ENCODE results near the gene RPP25. TPM values are rescaled to one million over a fixed set of nuclear protein-coding genes. Genes with fewer than 3 reads are reported as not detected.

RPP25 gene
- total and polyA plus RNA-seq, 2 of the 13 experiments (the other 11 are each of a cell fraction or from before 2014, with no cell fraction given), result 0.05 to 0.11 TPM

DNA sequence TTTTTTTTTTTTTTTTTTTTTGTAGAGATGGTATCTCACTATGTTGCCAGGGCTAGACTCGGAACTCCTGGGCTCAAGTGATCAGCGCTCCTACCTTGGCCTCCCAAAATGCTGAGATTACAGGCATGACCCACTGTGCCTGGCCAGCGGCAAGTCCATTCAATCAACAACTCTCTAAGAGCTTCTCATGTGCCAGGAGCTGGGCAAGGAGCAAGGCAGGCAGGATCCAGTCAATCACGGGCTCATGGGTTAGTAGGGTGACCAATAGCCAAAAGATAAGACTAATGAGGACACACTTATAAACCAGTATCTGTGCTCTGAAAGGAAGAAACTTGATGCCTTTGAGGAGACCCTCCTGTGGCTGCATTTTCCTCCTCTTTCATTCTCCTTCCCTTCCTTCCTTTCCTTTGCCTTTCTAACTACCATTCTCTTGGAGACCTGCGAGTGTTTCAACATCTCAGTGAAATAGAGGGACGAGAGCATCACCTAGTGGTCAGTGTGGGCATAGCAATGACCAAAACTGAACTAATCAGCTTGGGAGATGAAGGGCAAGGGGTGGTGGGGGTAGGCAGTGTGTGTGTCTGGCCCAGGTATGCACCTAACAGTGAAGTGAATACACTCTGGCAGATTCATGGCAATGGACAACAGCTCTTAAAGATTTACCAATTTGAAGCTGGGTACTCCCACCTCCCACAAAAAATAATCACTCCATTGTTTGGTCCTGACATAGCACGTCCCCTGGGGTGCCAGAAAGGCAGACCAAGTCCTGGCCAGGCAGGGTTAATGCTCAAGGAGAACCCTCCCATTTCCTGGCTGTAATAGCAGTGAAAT, 6.3 kb downstream of the RPP25 start (continued):
- TF ChIP-seq PPARG (CRISPR knock-in tag; conservative IDR thresholded peaks at IDR 0.05), result 0 out of 2 replicates have a peak, but pooled peaks have one; percentile 32
- TF ChIP-seq, protein P1, sequence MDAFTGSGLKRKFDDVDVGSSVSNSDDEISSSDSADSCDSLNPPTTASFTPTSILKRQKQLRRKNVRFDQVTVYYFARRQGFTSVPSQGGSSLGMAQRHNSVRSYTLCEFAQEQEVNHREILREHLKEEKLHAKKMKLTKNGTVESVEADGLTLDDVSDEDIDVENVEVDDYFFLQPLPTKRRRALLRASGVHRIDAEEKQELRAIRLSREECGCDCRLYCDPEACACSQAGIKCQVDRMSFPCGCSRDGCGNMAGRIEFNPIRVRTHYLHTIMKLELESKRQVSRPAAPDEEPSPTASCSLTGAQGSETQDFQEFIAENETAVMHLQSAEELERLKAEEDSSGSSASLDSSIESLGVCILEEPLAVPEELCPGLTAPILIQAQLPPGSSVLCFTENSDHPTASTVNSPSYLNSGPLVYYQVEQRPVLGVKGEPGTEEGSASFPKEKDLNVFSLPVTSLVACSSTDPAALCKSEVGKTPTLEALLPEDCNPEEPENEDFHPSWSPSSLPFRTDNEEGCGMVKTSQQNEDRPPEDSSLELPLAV (CRISPR knock-in tag; conservative IDR thresholded peaks at IDR 0.05; ENCODE audit: low read depth), result no peak
- no peak for TF ChIP-seq CREM (IDR thresholded peaks at IDR 0.05)
- no peak for TF ChIP-seq CREM (CRISPR knock-in tag; IDR thresholded peaks at IDR 0.05)
- no peak for TF ChIP-seq MYC (CRISPR knock-in tag; IDR thresholded peaks at IDR 0.05; ENCODE audit: borderline replicate concordance)
- no peak for TF ChIP-seq ZNF597 (CRISPR knock-in tag; IDR thresholded peaks at IDR 0.05)
- no peak for TF ChIP-seq ZNF232 (CRISPR knock-in tag; IDR thresholded peaks at IDR 0.05; ENCODE audit: borderline replicate concordance)
- TF ChIP-seq, protein P2, sequence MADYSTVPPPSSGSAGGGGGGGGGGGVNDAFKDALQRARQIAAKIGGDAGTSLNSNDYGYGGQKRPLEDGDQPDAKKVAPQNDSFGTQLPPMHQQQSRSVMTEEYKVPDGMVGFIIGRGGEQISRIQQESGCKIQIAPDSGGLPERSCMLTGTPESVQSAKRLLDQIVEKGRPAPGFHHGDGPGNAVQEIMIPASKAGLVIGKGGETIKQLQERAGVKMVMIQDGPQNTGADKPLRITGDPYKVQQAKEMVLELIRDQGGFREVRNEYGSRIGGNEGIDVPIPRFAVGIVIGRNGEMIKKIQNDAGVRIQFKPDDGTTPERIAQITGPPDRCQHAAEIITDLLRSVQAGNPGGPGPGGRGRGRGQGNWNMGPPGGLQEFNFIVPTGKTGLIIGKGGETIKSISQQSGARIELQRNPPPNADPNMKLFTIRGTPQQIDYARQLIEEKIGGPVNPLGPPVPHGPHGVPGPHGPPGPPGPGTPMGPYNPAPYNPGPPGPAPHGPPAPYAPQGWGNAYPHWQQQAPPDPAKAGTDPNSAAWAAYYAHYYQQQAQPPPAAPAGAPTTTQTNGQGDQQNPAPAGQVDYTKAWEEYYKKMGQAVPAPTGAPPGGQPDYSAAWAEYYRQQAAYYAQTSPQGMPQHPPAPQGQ (CRISPR knock-in tag; IDR thresholded peaks at IDR 0.05; ENCODE audit: borderline replicate concordance), result no peak
- no peak for TF ChIP-seq AHDC1 (CRISPR knock-in tag; IDR thresholded peaks at IDR 0.05; ENCODE audit: borderline replicate concordance)
- TF ChIP-seq, protein P3, sequence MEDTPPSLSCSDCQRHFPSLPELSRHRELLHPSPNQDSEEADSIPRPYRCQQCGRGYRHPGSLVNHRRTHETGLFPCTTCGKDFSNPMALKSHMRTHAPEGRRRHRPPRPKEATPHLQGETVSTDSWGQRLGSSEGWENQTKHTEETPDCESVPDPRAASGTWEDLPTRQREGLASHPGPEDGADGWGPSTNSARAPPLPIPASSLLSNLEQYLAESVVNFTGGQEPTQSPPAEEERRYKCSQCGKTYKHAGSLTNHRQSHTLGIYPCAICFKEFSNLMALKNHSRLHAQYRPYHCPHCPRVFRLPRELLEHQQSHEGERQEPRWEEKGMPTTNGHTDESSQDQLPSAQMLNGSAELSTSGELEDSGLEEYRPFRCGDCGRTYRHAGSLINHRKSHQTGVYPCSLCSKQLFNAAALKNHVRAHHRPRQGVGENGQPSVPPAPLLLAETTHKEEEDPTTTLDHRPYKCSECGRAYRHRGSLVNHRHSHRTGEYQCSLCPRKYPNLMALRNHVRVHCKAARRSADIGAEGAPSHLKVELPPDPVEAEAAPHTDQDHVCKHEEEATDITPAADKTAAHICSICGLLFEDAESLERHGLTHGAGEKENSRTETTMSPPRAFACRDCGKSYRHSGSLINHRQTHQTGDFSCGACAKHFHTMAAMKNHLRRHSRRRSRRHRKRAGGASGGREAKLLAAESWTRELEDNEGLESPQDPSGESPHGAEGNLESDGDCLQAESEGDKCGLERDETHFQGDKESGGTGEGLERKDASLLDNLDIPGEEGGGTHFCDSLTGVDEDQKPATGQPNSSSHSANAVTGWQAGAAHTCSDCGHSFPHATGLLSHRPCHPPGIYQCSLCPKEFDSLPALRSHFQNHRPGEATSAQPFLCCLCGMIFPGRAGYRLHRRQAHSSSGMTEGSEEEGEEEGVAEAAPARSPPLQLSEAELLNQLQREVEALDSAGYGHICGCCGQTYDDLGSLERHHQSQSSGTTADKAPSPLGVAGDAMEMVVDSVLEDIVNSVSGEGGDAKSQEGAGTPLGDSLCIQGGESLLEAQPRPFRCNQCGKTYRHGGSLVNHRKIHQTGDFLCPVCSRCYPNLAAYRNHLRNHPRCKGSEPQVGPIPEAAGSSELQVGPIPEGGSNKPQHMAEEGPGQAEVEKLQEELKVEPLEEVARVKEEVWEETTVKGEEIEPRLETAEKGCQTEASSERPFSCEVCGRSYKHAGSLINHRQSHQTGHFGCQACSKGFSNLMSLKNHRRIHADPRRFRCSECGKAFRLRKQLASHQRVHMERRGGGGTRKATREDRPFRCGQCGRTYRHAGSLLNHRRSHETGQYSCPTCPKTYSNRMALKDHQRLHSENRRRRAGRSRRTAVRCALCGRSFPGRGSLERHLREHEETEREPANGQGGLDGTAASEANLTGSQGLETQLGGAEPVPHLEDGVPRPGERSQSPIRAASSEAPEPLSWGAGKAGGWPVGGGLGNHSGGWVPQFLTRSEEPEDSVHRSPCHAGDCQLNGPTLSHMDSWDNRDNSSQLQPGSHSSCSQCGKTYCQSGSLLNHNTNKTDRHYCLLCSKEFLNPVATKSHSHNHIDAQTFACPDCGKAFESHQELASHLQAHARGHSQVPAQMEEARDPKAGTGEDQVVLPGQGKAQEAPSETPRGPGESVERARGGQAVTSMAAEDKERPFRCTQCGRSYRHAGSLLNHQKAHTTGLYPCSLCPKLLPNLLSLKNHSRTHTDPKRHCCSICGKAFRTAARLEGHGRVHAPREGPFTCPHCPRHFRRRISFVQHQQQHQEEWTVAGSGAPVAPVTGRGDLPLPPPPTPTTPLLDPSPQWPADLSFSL (CRISPR knock-in tag; IDR thresholded peaks at IDR 0.05), result no peak

Measured in HepG2 (cell line).